Fibroblast of peridontal ligament (primary cell): ENCODE results near the gene AMFR.
"Not testable (repeated sequence)": the region's sequence is repeated elsewhere in the genome, so short reads cannot be mapped to it uniquely, and the experiment has no call there.

Experiments used
- DNase-seq: peaks from one replicate; pipeline ENCODE4 v3.0.0-alpha.2; 2010; ENCODE audit errors: extremely low read depth

AMFR gene

GRCh38 chr16:56424404-56424764 is 961 bp downstream of the AMFR start:
- DNase-seq, result peak; percentile 17

GRCh38 chr16:56423584-56424403 is 1.6 kb downstream of the AMFR start:
- no peak for DNase-seq

- DNase-seq, result no peak
Measured at GRCh38 chr16:56422896-56423441, 2.4 kb downstream of the AMFR start.

GRCh38 chr16:56421976-56422669 is 3.2 kb downstream of the AMFR start:
- no peak for DNase-seq

- no peak for DNase-seq
Measured at GRCh38 chr16:56421313-56421712, 4.0 kb downstream of the AMFR start.

GRCh38 chr16:56420613-56421012 is 4.7 kb downstream of the AMFR start:
- no peak for DNase-seq

GRCh38 chr16:56419740-56420548 is 5.4 kb downstream of the AMFR start:
- DNase-seq, result no peak

GRCh38 chr16:56417138-56417537 is 8.2 kb downstream of the AMFR start:
- no peak for DNase-seq

GRCh38 chr16:56415875-56416274 is 9.5 kb downstream of the AMFR start:
- no peak for DNase-seq

- no peak for DNase-seq
Measured at GRCh38 chr16:56414366-56414765, 11.0 kb downstream of the AMFR start.

GRCh38 chr16:56413381-56413780 is 12.0 kb downstream of the AMFR start:
- DNase-seq, result no peak

- DNase-seq, result no peak
Measured at GRCh38 chr16:56411624-56412023, 13.7 kb downstream of the AMFR start.

- DNase-seq, result no peak
Measured at GRCh38 chr16:56411123-56411522, 14.2 kb downstream of the AMFR start.

- peak; percentile 62 for DNase-seq
Measured at GRCh38 chr16:56409195-56409594, 16.1 kb downstream of the AMFR start.

GRCh38 chr16:56408379-56409098 is 16.8 kb downstream of the AMFR start:
- DNase-seq, result no peak

- DNase-seq, result no peak
Measured at GRCh38 chr16:56405977-56406672, 19.2 kb downstream of the AMFR start.

- no peak for DNase-seq
Measured at GRCh38 chr16:56401482-56401881, 23.9 kb downstream of the AMFR start.

- no peak for DNase-seq
Measured at GRCh38 chr16:56400458-56400857, 24.9 kb downstream of the AMFR start.

- no peak for DNase-seq
Measured at GRCh38 chr16:56399486-56399885, 25.9 kb downstream of the AMFR start.

- no peak for DNase-seq
Measured at GRCh38 chr16:56399047-56399446, 26.3 kb downstream of the AMFR start.

GRCh38 chr16:56396724-56397123 is 28.6 kb downstream of the AMFR start:
- not testable (repeated sequence) for DNase-seq
